Measurements from ENCODE around the gene TNK2.

Gene TNK2

GRCh38 chr3:195900436-195901355 is 7.7 kb downstream of the TNK2 start:
- peak overlapping the region; percentile 82 for H3K27ac Mint-ChIP-seq
- H3K4me3 Mint-ChIP-seq, result peak overlapping the region; percentile 57
- no peaks in the 10 kb centered on the region for H3K9me3 Mint-ChIP-seq
- H3K27me3 Mint-ChIP-seq (ENCODE audit: low read depth), result no peaks in the 10 kb centered on the region
- peaks cover 28% of the 10 kb centered on the region for H3K36me3 Mint-ChIP-seq (ENCODE audit: low read depth)
- peaks cover 67% of the 10 kb centered on the region for H3K4me1 Mint-ChIP-seq (ENCODE audit: low read depth)
- peak; percentile 42 for DNase-seq (ENCODE audit: low spot score)

GRCh38 chr3:195899701-195900435 is 8.5 kb downstream of the TNK2 start:
- no peaks in the 10 kb centered on the region for H3K9me3 Mint-ChIP-seq
- peaks cover 61% of the 10 kb centered on the region for H3K4me1 Mint-ChIP-seq (ENCODE audit: low read depth)
- H3K27me3 Mint-ChIP-seq (ENCODE audit: low read depth), result no peaks in the 10 kb centered on the region
- H3K27ac Mint-ChIP-seq, result peak overlapping the region; percentile 73
- H3K4me3 Mint-ChIP-seq, result peak overlapping the region; percentile 57
- peaks cover 23% of the 10 kb centered on the region for H3K36me3 Mint-ChIP-seq (ENCODE audit: low read depth)
- DNase-seq (ENCODE audit: low spot score), result no peak

- Mint-ChIP-seq H3K4me3 (peak overlapping the region; percentile 25), H3K27ac (peak overlapping the region; percentile 83), H3K9me3 (no peaks in the 10 kb centered on the region), H3K27me3 (ENCODE audit: low read depth) (no peaks in the 10 kb centered on the region), H3K4me1 (ENCODE audit: low read depth) (peaks cover 56% of the 10 kb centered on the region), H3K36me3 (ENCODE audit: low read depth) (peaks cover 16% of the 10 kb centered on the region)
- no peak for DNase-seq (ENCODE audit: low spot score)
Measured at GRCh38 chr3:195897853-195898415, 10.4 kb downstream of the TNK2 start.

GRCh38 chr3:195897081-195897852 is 11.1 kb downstream of the TNK2 start:
- Mint-ChIP-seq H3K9me3 (no peaks in the 10 kb centered on the region), H3K4me3 (peak overlapping the region; percentile 83), H3K4me1 (ENCODE audit: low read depth) (peaks cover 56% of the 10 kb centered on the region), H3K36me3 (ENCODE audit: low read depth) (peaks cover 16% of the 10 kb centered on the region), H3K27me3 (ENCODE audit: low read depth) (no peaks in the 10 kb centered on the region), H3K27ac (peak overlapping the region; percentile 86)
- no peak for DNase-seq (ENCODE audit: low spot score)

- H3K27me3 Mint-ChIP-seq (ENCODE audit: low read depth), result no peaks in the 10 kb centered on the region
- no peak for DNase-seq (ENCODE audit: low spot score)
- peaks cover 16% of the 10 kb centered on the region for H3K36me3 Mint-ChIP-seq (ENCODE audit: low read depth)
- peaks cover 50% of the 10 kb centered on the region for H3K4me1 Mint-ChIP-seq (ENCODE audit: low read depth)
- H3K4me3 Mint-ChIP-seq, result peak overlapping the region; percentile 83
- peak overlapping the region; percentile 86 for H3K27ac Mint-ChIP-seq
- no peaks in the 10 kb centered on the region for H3K9me3 Mint-ChIP-seq
Measured at GRCh38 chr3:195896361-195897080, 11.8 kb downstream of the TNK2 start.

- Mint-ChIP-seq H3K9me3 (no peaks in the 10 kb centered on the region), H3K27ac (peak overlapping the region; percentile 86), H3K4me1 (ENCODE audit: low read depth) (peaks cover 44% of the 10 kb centered on the region), H3K36me3 (ENCODE audit: low read depth) (peaks cover 15% of the 10 kb centered on the region), H3K27me3 (ENCODE audit: low read depth) (no peaks in the 10 kb centered on the region), H3K4me3 (peak overlapping the region; percentile 90)
- peak; percentile 71 for DNase-seq (ENCODE audit: low spot score)
Measured at GRCh38 chr3:195895861-195896360, 12.4 kb downstream of the TNK2 start.

- no peaks in the 10 kb centered on the region for H3K9me3 Mint-ChIP-seq
- peak overlapping the region; percentile 90 for H3K4me3 Mint-ChIP-seq
- peak overlapping the region; percentile 86 for H3K27ac Mint-ChIP-seq
- no peaks in the 10 kb centered on the region for H3K27me3 Mint-ChIP-seq (ENCODE audit: low read depth)
- peaks cover 37% of the 10 kb centered on the region for H3K4me1 Mint-ChIP-seq (ENCODE audit: low read depth)
- peak; percentile 75 for DNase-seq (ENCODE audit: low spot score)
- peaks cover 10% of the 10 kb centered on the region for H3K36me3 Mint-ChIP-seq (ENCODE audit: low read depth)
Measured at GRCh38 chr3:195895078-195895860, 13.1 kb downstream of the TNK2 start.

GRCh38 chr3:195893916-195894465 is 14.4 kb downstream of the TNK2 start:
- H3K36me3 Mint-ChIP-seq (ENCODE audit: low read depth), result peaks cover under 1% of the 10 kb centered on the region
- H3K9me3 Mint-ChIP-seq, result no peaks in the 10 kb centered on the region
- no peak for DNase-seq (ENCODE audit: low spot score)
- no peak overlapping the region for H3K27ac Mint-ChIP-seq
- H3K27me3 Mint-ChIP-seq (ENCODE audit: low read depth), result no peaks in the 10 kb centered on the region
- peaks cover 26% of the 10 kb centered on the region for H3K4me1 Mint-ChIP-seq (ENCODE audit: low read depth)
- H3K4me3 Mint-ChIP-seq, result peak overlapping the region; percentile 49

- Mint-ChIP-seq H3K4me1 (ENCODE audit: low read depth) (peaks cover 26% of the 10 kb centered on the region), H3K27me3 (ENCODE audit: low read depth) (no peaks in the 10 kb centered on the region), H3K4me3 (no peak overlapping the region), H3K9me3 (no peaks in the 10 kb centered on the region), H3K36me3 (ENCODE audit: low read depth) (no peaks in the 10 kb centered on the region), H3K27ac (no peak overlapping the region)
- no peak for DNase-seq (ENCODE audit: low spot score)
Measured at GRCh38 chr3:195893516-195893915, 14.8 kb downstream of the TNK2 start.

- Mint-ChIP-seq H3K36me3 (ENCODE audit: low read depth) (no peaks in the 10 kb centered on the region), H3K4me3 (no peak overlapping the region), H3K4me1 (ENCODE audit: low read depth) (peaks cover 21% of the 10 kb centered on the region)
Measured at GRCh38 chr3:195893044-195893395, 15.3 kb downstream of the TNK2 start.

GRCh38 chr3:195892105-195893043 is 16.0 kb downstream of the TNK2 start:
- Mint-ChIP-seq H3K4me3 (no peak overlapping the region), H3K36me3 (ENCODE audit: low read depth) (peaks cover 4% of the 10 kb centered on the region), H3K27ac (no peak overlapping the region), H3K27me3 (ENCODE audit: low read depth) (no peaks in the 10 kb centered on the region), H3K9me3 (no peaks in the 10 kb centered on the region), H3K4me1 (ENCODE audit: low read depth) (peaks cover 16% of the 10 kb centered on the region)
- no peak for DNase-seq (ENCODE audit: low spot score)

More at GRCh38 chr3:195893044-195893395, 15.3 kb downstream of the TNK2 start:
- no peaks in the 10 kb centered on the region for H3K27me3 Mint-ChIP-seq (ENCODE audit: low read depth)
- no peak for DNase-seq (ENCODE audit: low spot score)
- H3K9me3 Mint-ChIP-seq, result no peaks in the 10 kb centered on the region
- H3K27ac Mint-ChIP-seq, result no peak overlapping the region

Measured in T-helper 2 cell treated with Interferon-gamma antibody and Interleukin-4, amounts not matched to agents 5 μg/mL and 100 μg/mL, for 36 hours (primary cell).